CD4-positive, alpha-beta memory T cell (primary cell): ENCODE data around the gene TNNT1. TPM values are rescaled to one million over a fixed set of nuclear protein-coding genes. Genes with fewer than 3 reads are reported as not detected.
"Not testable (repeated sequence)": the region's sequence is repeated elsewhere in the genome, so short reads cannot be mapped to it uniquely, and the experiment has no call there.

ENCODE experiments used
- CTCF ChIA-PET: fragments of 350-600 bp; sonication (Branson Sonifier 250); formaldehyde crosslinking; loops from one replicate; lab custom pipeline; 2021; ENCODE audit warnings: inconsistent platforms; ENCODE audit not compliant: partially characterized antibody; lab: Charles Lee
- POLR2A ChIA-PET: fragments of 350-600 bp; sonication (Branson Sonifier 250); formaldehyde crosslinking; loops from one replicate; lab custom pipeline; 2021; ENCODE audit not compliant: partially characterized antibody; lab: Charles Lee
- DNase-seq, 5 donors: peaks; one replicate each; pipeline versions ENCODE4 v3.0.0 to v3.0.0-alpha.2; 2020 to 2022; ENCODE audit warnings: mixed read lengths in 1 of 5
- H3K27ac ChIP-seq: one replicate; pipeline ENCODE4 v1.7.0; 2013; ENCODE audit warnings: low read depth, low read length
- H3K27me3 ChIP-seq: 2 replicates; pipeline ENCODE4 v1.7.0; 2013; ENCODE audit warnings: mild to moderate bottlenecking, low read length, moderate library complexity; ENCODE audit not compliant: insufficient read depth
- H3K36me3 ChIP-seq: 2 replicates; pipeline ENCODE4 v1.7.0; 2013; ENCODE audit warnings: mild to moderate bottlenecking, low read length, moderate library complexity; ENCODE audit not compliant: insufficient read depth
- H3K4me1 ChIP-seq: 2 replicates; pipeline ENCODE4 v1.7.0; 2013; ENCODE audit warnings: mild to moderate bottlenecking, low read length, moderate library complexity; ENCODE audit not compliant: insufficient read depth
- H3K4me3 ChIP-seq, 2 donors: one replicate each; pipeline ENCODE4 v1.7.0; 2013; ENCODE audit warnings: low read length in 2 of 2, mild to moderate bottlenecking in 1 of 2
- H3K9me3 ChIP-seq, 2 donors: one replicate each; pipeline ENCODE4 v1.7.0; 2013; ENCODE audit warnings: low read length in 2 of 2, control low read depth in 1 of 2; ENCODE audit not compliant: control insufficient read depth in 1 of 2
- H3K27ac Mint-ChIP-seq, 7 donors: one replicate each; pipeline ENCODE4 v1.8.0; 2020 to 2021; ENCODE audit warnings: mixed read lengths in 7 of 7, mild to moderate bottlenecking in 6 of 7, inconsistent platforms in 3 of 7, moderate library complexity in 3 of 7
- H3K27me3 Mint-ChIP-seq, 2 donors: one replicate each; pipeline ENCODE4 v1.8.0; 2020 to 2021; ENCODE audit warnings: mixed read lengths in 2 of 2
- H3K36me3 Mint-ChIP-seq, 2 donors: one replicate each; pipeline ENCODE4 v1.8.0; 2020 to 2021; ENCODE audit warnings: mixed read lengths in 2 of 2, inconsistent platforms in 1 of 2, mild to moderate bottlenecking in 1 of 2
- H3K4me1 Mint-ChIP-seq, 4 donors: one replicate each; pipeline ENCODE4 v1.8.0; 2020 to 2021; ENCODE audit warnings: mixed read lengths in 4 of 4, mild to moderate bottlenecking in 1 of 4
- H3K4me3 Mint-ChIP-seq, 8 donors: one replicate each; pipeline ENCODE4 v1.8.0; 2020 to 2021; ENCODE audit warnings: mixed read lengths in 8 of 8, mild to moderate bottlenecking in 7 of 8, moderate library complexity in 6 of 8, inconsistent platforms in 3 of 8
- H3K9me3 Mint-ChIP-seq, 8 donors: one replicate each; pipeline ENCODE4 v1.8.0; 2020 to 2021; ENCODE audit warnings: mixed read lengths in 8 of 8, mild to moderate bottlenecking in 5 of 8, inconsistent platforms in 3 of 8, moderate library complexity in 1 of 8
- intact Hi-C: fragments of 100-400 bp; cut with micrococcal nuclease; formaldehyde crosslinking; loops from one replicate; pipeline ENCODE4 v1.15.1; 2023
- polyA plus RNA-seq, 2 donors: library from polyadenylated mRNA; unstranded; fragments of 300-500 nt; fragmentation: Illumina TruSeq; gene quantifications; one replicate each; pipeline ENCODE4 v1.2.3, GENCODE V29; 2021
- total RNA-seq, 2 experiments: library from RNA; stranded (reverse); gene quantifications; one replicate each; pipeline ENCODE4 v1.2.3, GENCODE V29; 2021

TNNT1 gene
- total and polyA plus RNA-seq, 4 experiments from 2014 or later: not detected

GRCh38 chr19:55158848-55159749 lies 10.1 kb upstream of the TNNT1 start:
- peaks cover 17 to 30% of the 10 kb centered on the region in 2 donors for H3K27me3 Mint-ChIP-seq
- Histone ChIP-seq H3K4me1 (peaks cover 9% of the 10 kb centered on the region), H3K27ac (no peak overlapping the region), H3K27me3 (peaks cover 6% of the 10 kb centered on the region), H3K4me3 (no peak overlapping the region), H3K36me3 (no peaks in the 10 kb centered on the region), H3K9me3 (no peaks in the 10 kb centered on the region)
- POLR2A ChIA-PET: no interaction called here
- no peaks in the 10 kb centered on the region for H3K36me3 Mint-ChIP-seq
- peak overlapping the region in 2 of 7 donors; percentile 25 to 35 for H3K27ac Mint-ChIP-seq
- CTCF ChIA-PET: interaction anchor here (0.5 to 2.8 kb wide), 5 partner anchors 16 to 393 kb away, joined by 3 to 16 read pairs (median 5); no protein-coding TSS in a partner anchor
- H3K4me3 Mint-ChIP-seq: no peak overlapping the region
- H3K9me3 Mint-ChIP-seq: peaks cover 0 to 3% (median 0%) of the 10 kb centered on the region in 8 donors
- peaks cover 5 to 16% (median 12%) of the 10 kb centered on the region in 4 donors for H3K4me1 Mint-ChIP-seq
- no peak for DNase-seq
- intact Hi-C loops: no loop called here

GRCh38 chr19:55158423-55158822 lies 9.4 kb upstream of the TNNT1 start:
- Histone ChIP-seq H3K36me3 (no peaks in the 10 kb centered on the region), H3K4me3 (no peak overlapping the region), H3K9me3 (no peaks in the 10 kb centered on the region), H3K27me3 (peaks cover 6% of the 10 kb centered on the region), H3K4me1 (peaks cover 13% of the 10 kb centered on the region), H3K27ac (no peak overlapping the region)
- intact Hi-C loops: no loop called here
- ChIA-PET POLR2A (no interaction called here), CTCF (interaction anchor here (0.5 to 2.8 kb wide), 3 partner anchors 15 to 394 kb away, joined by 4 to 16 read pairs (median 5); no protein-coding TSS in a partner anchor)
- Mint-ChIP-seq H3K9me3 (peaks cover 0 to 8% (median 0%) of the 10 kb centered on the region in 8 donors), H3K27ac (peak overlapping the region in 2 of 7 donors; percentile 25 to 35), H3K4me1 (peaks cover 10 to 22% (median 16%) of the 10 kb centered on the region in 4 donors), H3K4me3 (no peak overlapping the region), H3K27me3 (peaks cover 13 to 24% of the 10 kb centered on the region in 2 donors), H3K36me3 (no peaks in the 10 kb centered on the region)
- DNase-seq: no peak

GRCh38 chr19:55157064-55157908 lies 8.3 kb upstream of the TNNT1 start, which contains the start of gene TNNI3:
TNNI3 (minus strand) TSS chr19:55157732; CDS start chr19:55157589, 143 bp downstream.
- H3K4me3 ChIP-seq: no peak within 1 kb of the TSS
- no peaks in the 10 kb centered on the region for H3K9me3 ChIP-seq
- Mint-ChIP-seq H3K4me1 (peaks cover 10 to 23% (median 18%) of the 10 kb centered on the region in 4 donors), H3K9me3 (peaks cover 0 to 8% (median under 1%) of the 10 kb centered on the region in 8 donors), H3K27ac (peak within 1 kb of the TSS in 1 of 7 donors; percentile 25), H3K27me3 (peaks cover 13 to 24% of the 10 kb centered on the region in 2 donors), H3K4me3 (peak within 1 kb of the TSS in 3 of 8 donors; percentile 36 to 69 (median 62)), H3K36me3 (no peaks in the 10 kb centered on the region)
- H3K27ac ChIP-seq: no peak within 1 kb of the TSS
- H3K4me1 ChIP-seq: peaks cover 13% of the 10 kb centered on the region
- no peaks in the 10 kb centered on the region for H3K36me3 ChIP-seq
- ChIA-PET CTCF (no interaction called here), POLR2A (no interaction called here)
- peak in 1 of 5 donors; percentile 31 for DNase-seq
- intact Hi-C loops: no loop called here
- H3K27me3 ChIP-seq: peaks cover 6% of the 10 kb centered on the region

GRCh38 chr19:55156202-55157063 lies 7.4 kb upstream of the TNNT1 start:
- Histone ChIP-seq H3K4me3 (no peak overlapping the region), H3K27me3 (peaks cover 6% of the 10 kb centered on the region), H3K36me3 (no peaks in the 10 kb centered on the region), H3K4me1 (peaks cover 13% of the 10 kb centered on the region), H3K9me3 (peaks cover 0 to 5% of the 10 kb centered on the region in 2 donors), H3K27ac (no peak overlapping the region)
- Mint-ChIP-seq H3K27ac (no peak overlapping the region), H3K36me3 (no peaks in the 10 kb centered on the region), H3K4me1 (peaks cover 13 to 32% (median 25%) of the 10 kb centered on the region in 4 donors), H3K4me3 (peak overlapping the region in 6 of 8 donors; percentile 31 to 69 (median 58)), H3K27me3 (peaks cover 12 to 24% of the 10 kb centered on the region in 2 donors), H3K9me3 (peaks cover 0 to 9% (median 5%) of the 10 kb centered on the region in 8 donors)
- POLR2A ChIA-PET: no interaction called here
- intact Hi-C loops: no loop called here
- CTCF ChIA-PET: no interaction called here
- peak in 1 of 5 donors; percentile 18 for DNase-seq

- POLR2A ChIA-PET, H3K27ac ChIP-seq, H3K27ac Mint-ChIP-seq, DNase-seq, H3K36me3 ChIP-seq, H3K9me3 ChIP-seq, CTCF ChIA-PET, H3K36me3 Mint-ChIP-seq, H3K27me3 ChIP-seq, H3K4me3 ChIP-seq, intact Hi-C loops: not testable (repeated sequence)
- peaks cover 0 to 11% (median 6%) of the 10 kb centered on the region in 8 donors for H3K9me3 Mint-ChIP-seq
- H3K27me3 Mint-ChIP-seq: peaks cover 12 to 24% of the 10 kb centered on the region in 2 donors
- H3K4me1 Mint-ChIP-seq: peaks cover 13 to 35% (median 27%) of the 10 kb centered on the region in 4 donors
- peak overlapping the region in 2 of 8 donors; percentile 31 to 59 for H3K4me3 Mint-ChIP-seq
- H3K4me1 ChIP-seq: peaks cover 13% of the 10 kb centered on the region
These were observed 6.8 kb upstream of the TNNT1 start for GRCh38 chr19:55155784-55156183.

- ChIA-PET CTCF (interaction anchor here (0.6 to 1.2 kb wide), 3 partner anchors 13 to 471 kb away, joined by 3 read pairs; partner anchors contain the start of gene ZNF784), POLR2A (no interaction called here)
- Histone ChIP-seq H3K36me3 (no peaks in the 10 kb centered on the region), H3K4me3 (no peak overlapping the region), H3K27me3 (peaks cover 6% of the 10 kb centered on the region), H3K9me3 (peaks cover 0 to 5% of the 10 kb centered on the region in 2 donors), H3K27ac (no peak overlapping the region), H3K4me1 (peaks cover 13% of the 10 kb centered on the region)
- peaks cover 11 to 24% of the 10 kb centered on the region in 2 donors for H3K27me3 Mint-ChIP-seq
- intact Hi-C loops: no loop called here
- H3K4me1 Mint-ChIP-seq: peaks cover 16 to 35% (median 23%) of the 10 kb centered on the region in 4 donors
- H3K4me3 Mint-ChIP-seq: peak overlapping the region in 5 of 8 donors; percentile 17 to 59 (median 46)
- no peaks in the 10 kb centered on the region for H3K36me3 Mint-ChIP-seq
- H3K27ac Mint-ChIP-seq: peak overlapping the region in 2 of 7 donors; percentile 42 to 74
- DNase-seq: no peak
- H3K9me3 Mint-ChIP-seq: peaks cover 0 to 11% (median 5%) of the 10 kb centered on the region in 8 donors
These were observed 4.8 kb upstream of the TNNT1 start for GRCh38 chr19:55153652-55154264.
